ENCODE measurements around the gene TEX11.
A peak's percentile ranks its signal among the peaks of the same experiment; 100 is the strongest.
"Not testable (repeated sequence)": the region's sequence is repeated elsewhere in the genome, so short reads cannot be mapped to it uniquely, and the experiment has no call there.

The TEX11 gene

DNA sequence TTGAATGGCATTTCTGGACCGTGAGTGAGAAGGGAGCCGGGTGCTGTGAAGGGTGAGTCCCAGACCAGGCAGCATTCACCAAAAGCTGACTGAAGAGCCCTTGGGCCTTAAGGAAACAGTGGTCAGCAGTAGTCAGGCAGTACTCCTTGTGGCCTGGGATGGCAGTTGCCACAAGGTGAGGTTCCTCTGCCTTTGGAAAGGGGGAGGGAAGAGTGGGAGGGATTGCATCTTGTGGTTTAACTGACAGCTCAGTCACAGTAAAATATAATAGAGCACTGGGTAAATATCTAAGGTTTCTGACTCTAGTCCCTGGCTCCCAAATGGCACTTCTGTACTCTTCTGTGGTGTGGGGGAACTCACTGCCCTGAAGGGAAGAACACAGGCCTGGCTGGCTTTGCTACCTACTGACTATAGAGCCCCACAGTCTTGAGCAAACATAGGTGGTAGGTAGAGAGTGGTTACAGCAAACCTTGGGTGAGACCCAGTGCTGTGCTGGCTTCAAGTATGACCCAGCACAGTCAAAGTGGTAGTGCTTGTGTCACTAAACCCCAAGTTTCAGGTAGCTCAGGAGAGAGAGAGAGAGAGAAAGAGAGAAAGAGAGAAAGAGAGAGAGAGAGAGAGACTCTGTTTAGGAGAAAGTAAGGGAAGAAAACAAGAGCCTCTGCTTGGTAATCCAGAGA lies 154.2 kb downstream of the TEX11 start:
- no peak for DNase-seq

DNA sequence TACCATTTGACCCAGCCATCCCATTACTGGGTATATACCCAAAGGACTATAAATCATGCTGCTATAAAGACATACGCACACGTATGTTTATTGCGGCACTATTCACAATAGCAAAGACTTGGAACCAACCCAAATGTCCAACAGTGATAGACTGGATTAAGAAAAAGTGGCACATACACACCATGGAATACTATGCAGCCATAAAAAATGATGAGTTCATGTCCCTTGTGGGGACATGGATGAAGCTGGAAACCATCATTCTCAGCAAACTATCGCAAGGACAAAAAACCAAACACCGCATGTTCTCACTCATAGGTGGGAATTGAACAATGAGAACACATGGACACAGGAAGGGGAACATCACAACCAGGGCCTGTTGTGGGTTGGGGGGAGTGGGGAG lies 174.7 kb downstream of the TEX11 start:
- not testable (repeated sequence) for DNase-seq

DNA sequence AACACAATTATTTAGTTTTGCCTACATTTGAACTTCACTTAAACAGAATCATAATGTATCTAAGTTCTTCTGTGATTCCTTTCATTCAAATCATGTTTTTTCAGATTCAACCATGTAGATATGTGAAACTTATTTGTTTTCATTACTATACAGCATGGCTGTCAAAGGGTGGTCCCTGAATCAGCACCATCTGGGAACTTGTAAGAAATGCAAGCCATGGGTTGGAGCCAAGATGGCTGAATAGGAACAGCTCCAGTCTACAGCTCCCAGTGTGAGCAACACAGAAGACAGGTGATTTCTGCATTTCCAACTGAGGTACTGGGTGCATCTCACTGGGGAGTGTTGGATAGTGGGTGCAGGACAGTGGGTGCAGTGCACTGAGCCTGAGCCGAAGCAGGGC lies 180.6 kb downstream of the TEX11 start:
- not testable (repeated sequence) for DNase-seq

DNA sequence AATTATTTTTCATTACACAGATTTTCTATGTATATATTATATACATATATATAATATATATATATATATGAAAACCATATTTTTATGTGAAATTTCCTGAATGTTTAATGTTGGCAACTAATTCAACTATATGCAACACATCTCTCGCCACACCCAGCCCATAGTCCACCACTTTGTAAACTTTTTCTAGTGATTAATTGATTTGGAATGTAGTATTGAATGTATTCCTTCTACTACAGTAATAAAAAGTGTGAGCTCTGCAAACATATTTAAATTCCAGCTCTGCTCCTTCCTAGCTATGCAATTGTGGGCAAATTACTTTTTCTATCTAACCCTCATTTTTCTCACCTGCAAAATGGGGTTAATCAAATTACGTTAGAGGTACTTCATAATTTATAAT lies 187.8 kb downstream of the TEX11 start:
- DNase-seq = no peak

DNA sequence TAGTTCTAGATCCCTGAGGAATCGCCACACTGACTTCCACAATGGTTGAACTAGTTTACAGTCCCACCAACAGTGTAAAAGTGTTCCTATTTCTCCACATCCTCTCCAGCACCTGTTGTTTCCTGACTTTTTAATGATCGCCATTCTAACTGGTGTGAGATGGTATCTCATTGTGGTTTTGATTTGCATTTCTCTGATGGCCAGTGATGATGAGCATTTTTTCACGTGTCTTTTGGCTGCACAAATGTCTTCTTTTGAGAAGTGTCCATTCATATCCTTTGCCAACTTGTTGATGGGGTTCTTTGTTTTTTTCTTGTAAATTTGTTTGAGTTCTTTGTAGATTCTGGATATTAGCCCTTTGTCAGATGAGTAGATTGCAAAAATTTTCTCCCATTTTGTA lies 197.2 kb downstream of the TEX11 start:
- DNase-seq = not testable (repeated sequence)

DNA sequence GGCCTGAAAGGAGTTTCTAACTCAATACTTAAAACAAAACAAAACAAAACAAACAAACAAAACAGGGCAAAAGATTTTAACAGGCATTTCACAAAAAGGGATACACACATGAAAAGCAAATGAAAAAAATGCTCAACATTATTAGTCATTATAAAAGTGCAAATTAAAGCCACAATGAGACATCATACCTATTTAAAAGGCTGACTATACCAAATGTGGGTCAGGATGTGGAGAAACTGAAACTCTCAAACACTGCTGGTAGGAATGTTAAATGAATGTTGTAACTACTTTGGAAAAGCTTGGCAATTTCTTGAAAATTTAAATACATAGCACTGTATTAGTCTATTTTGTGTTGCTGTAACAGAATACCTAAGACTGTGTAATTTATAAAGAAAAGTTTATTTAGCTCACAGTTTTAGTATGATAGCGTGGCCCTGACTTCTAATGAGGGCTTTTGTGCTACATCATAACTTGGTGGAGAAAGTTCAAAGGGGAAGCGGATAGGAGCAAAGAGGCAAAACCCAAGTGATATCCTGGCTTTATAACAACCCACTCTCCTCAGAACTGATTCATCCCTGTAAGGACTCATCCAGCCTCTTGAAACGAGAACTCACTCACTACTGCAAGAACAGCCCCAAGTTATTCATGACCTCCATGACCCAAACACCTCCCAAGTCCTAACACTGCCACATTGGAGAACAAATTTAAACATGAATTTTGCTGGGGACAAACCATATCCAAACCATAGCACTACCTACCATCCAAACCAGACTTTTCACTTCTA lies 214.0 kb downstream of the TEX11 start:
- no peak for DNase-seq

DNA sequence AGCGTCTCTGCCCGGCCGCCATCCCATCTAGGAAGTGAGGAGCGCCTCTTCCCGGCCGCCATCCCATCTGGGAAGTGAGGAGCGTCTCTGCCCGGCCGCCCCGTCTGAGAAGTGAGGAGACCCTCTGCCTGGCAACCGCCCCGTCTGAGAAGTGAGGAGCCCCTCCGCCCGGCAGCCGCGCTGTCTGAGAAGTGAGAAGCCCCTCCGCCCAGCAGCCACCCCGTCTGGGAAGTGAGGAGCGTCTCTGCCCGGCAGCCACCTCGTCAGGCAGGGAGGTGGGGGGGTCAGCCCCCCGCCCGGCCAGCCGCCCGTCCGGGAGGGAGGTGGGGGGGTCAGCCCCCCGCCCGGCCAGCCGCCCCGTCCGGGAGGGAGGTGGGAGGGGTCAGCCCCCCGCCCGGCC lies 229.1 kb downstream of the TEX11 start:
- not testable (repeated sequence) for DNase-seq

DNA sequence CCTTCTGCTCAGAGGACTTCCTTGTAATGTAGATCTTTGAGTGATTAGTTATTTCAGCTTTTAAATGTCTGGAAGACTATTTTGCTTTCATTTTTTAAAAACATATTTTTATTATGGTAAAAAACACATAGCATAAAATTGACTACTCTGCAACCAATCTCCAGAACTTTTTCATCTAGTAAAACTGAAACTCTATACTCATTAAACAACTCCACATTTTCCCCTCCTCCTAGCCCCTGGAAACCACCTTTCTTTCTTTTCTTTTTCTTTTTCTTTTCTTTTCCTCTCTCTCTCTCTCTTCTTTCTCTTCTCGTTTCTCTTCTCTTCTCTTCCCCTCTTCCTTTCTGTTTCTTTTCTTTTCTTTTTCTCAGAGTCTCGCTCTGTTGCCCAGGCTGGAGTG lies 233.2 kb downstream of the TEX11 start:
- no peak for DNase-seq

DNA sequence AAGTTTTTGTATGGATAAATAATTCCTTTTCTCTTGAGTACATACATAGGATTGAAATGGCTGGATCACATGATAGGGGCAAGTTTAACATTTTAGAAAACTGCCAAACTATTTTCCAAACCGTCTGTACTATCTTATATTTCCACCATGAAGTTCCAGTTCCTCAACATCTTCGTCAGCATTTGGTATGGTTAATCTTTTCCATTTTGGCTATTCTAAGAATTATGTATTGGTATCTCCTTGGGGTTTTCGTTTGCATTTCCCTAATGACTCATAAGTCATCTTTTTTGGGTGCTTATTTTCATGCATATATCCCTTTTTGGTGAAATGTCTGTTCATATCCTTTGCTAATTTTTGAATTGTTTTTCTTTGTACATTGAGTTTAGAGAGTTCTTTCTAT lies 236.2 kb downstream of the TEX11 start:
- DNase-seq = no peak

DNA sequence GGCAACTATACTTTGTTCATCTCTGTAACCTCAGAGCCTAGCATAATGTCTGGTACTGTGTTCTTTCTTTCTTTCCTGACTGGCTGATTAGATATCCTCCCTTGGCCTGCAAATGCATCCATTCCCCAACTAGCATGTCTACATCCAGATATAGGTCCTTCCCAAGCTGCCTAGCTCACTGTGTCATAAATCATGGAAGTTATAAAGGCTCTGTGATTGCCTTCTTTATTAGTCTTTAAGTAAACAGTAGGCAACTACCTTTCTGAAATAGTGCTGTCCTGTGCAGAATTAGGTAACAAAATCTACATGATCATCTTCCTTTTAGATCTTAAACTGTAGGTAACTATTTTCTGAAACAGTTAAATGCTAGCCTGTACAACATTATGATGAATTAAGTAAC lies 239.4 kb downstream of the TEX11 start:
- no peak for DNase-seq

DNA sequence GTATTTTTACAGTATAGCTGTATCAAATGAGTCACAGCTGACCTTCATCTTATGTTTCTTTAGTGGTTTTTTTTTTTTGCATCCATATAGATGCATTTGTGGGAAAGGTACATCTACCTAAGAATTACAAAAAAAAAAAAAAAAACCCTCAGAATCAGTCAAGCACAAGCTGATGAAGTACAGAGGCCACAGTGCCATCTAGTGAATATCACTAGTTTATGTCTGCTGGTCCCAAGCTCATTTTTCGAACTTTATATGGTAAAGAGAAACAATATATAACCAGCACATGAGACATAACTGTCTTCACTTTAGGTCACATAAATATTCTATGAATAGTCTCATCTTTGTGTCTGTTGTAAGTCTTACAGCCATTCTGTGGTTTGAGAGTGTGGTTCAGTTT lies 243.8 kb downstream of the TEX11 start:
- peak; percentile 13 for DNase-seq

DNA sequence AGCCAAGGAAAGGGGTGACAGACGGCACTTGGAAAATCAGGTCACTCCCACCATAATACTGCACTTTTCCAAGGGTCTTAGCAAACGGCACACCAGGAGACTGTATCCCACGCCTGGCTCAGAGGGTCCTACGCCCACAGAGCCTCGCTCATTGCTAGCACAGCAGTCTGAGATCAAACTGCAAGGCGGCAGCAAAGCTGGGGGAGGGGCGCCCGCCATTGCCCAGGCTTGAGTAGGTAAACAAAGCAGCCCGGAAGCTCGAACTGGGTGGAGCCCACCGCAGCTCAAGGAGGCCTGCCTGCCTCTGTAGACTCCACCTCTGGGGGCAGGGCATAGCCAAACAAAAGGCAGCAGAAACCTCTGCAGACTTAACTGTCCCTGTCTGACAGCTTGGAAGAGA lies 247.4 kb downstream of the TEX11 start:
- DNase-seq = not testable (repeated sequence)

DNA sequence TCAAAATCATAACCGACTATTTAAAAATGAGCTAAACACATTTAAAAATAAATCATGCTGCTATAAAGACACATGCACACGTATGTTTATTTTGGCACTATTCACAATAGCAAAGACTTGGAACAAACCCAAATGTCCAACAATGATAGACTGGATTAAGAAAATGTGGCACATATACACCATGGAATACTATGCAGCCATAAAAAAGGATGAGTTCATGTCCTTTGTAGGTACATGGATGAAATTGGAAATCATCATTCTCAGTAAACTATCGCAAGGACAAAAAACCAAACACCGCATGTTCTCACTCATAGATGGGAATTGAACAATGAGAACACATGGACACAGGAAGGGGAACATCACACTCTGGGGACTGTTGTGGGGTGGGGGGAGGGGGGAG lies 251.0 kb downstream of the TEX11 start:
- DNase-seq = not testable (repeated sequence)

DNA sequence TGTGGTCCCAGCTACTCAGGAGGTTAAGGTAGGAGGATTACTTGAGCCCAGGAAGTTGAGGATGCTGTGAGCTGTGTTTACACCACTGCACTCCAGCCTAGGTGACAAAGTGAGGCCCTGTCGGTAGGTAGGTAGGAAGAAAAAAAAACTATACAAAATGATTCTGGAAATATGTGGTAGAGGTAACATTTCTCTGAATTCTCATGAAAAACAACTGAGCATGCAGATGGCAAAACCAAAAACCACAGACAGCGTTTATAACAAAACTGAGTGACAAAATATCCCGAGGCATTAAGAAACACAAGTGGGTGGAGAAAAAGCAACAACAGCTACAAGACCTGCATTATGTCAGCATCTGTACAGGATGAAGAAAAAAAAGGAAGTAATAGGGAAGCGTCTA lies 252.2 kb downstream of the TEX11 start:
- DNase-seq = no peak

DNA sequence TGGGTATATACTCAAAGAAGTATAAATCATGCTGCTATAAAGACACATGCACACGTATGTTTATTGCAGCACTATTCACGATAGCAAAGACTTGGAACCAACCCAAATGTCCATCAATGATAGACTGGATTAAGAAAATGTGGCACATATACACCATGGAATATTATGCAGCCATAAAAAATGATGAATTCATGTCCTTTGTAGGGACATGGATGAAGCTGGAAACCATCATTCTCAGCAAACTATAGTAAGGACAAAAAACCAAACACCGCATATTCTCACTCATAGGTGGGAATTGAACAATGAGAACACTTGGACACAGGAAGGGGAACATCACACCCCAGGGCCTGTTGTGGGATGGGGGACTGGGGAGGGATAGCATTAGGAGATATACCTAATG lies 260.6 kb downstream of the TEX11 start:
- not testable (repeated sequence) for DNase-seq

DNA sequence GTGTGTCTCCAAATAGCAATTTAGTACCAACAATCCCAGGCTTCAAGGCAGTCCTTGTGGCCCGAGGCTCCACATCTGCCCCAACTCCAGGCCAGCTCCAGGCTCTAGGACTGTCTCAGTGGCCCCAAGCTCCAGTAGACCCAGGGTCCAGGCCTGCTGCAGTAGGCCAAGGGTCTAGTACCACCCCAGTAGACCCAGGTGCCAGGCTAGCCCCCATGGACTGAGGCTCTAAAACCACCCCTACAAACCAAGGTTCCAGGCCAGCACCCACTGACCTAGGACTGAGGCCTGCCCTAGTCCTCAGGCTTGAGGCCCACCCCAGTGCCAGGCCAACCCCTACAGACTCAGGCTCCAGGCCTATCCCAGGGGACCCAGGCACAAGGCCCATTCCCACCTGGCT lies 272.3 kb downstream of the TEX11 start:
- no peak for DNase-seq

DNA sequence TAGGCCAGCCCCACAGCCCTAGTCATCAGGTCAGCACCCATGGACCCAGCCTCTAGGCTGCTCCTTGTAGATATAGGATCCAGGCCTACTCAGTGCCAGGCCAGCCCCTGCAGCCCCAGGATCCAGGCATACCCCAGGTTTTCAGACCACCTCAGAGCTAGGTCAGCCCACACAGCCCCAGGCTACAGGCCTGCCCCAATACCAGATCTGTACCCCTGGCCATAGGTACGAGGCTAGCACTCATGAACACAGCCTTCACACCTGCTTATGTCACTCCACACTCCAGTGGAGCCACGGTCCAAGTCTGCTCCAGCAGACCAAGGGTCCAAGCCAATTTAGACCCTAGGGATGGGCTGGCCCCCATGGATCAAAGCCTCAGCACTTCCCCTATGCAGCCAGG lies 272.8 kb downstream of the TEX11 start:
- DNase-seq = no peak

DNA sequence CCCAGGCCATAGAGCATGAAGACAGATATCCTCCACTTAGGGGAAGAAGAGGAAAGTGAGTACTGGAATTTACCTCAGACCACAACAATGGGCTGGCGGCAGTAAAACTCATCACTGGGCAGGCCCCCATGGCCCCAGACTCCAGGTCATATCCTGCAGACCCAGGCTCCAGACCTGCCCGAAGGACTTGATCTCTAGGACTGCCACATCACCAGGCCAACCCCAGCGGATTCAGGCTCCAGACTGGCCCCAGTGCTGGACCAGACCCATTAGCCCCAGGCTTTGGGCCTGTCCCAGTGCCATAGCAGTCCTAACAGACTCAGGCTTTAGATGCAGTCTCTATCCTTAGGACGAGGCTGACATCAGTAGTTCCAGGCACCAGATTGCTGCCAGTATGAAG lies 273.3 kb downstream of the TEX11 start:
- DNase-seq = no peak

DNA sequence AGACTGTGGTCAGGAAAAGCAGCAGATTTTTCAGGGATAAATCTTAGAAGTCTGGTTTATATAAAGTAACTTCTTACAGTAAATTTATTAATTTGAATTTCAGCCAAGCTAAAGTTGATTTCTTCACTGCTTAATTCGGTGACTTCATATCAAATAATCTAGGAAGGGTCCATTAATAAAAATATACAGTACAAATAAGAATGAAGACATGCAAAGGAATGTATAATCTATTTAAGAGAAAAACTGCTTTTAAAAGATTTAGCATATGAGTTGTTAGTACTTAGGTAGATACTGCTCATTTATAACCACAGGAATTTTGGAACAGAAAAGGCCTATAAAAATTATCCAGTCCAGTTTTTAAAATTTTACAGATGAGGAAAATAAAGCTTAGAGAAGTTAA lies 286.8 kb downstream of the TEX11 start:
- no peak for DNase-seq

DNA sequence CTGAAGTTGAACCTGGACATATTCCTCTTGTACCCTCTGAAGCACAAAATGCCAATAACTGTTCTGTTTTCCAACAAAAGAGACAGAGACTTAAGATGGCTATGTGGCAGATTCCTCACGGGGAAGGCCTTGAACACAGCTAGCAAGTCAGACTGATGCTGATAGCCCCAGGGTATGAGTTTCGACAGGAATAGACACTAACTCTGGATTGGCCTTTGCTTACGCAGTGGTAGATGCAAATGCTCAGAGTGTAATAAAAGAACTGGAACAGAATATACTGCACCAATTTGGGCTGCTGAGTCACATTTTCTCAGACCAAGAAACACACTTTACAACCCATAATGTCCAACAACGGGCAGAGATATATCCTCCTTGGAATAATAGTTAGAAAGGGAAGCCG lies 290.0 kb downstream of the TEX11 start:
- no peak for DNase-seq

DNA sequence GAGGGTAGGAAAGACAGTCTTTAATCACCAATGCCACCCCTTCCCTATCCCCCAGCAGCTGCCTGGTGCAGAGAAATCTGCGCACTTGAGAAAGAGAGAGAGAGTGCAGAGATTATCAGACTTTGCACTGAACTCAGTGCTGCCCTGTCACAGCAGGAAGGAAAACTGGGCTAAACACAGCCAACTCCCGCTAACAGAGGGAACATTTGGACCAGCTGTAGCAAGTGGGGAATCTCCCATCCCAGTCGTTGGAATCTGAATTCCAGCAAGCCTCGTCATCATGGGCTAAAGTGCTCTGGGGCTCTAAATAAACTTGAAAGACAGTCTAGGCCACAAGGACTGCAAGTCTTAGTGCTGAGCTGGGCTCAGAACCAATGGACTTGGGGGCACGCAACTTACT lies 295.2 kb downstream of the TEX11 start:
- DNase-seq = no peak

DNA sequence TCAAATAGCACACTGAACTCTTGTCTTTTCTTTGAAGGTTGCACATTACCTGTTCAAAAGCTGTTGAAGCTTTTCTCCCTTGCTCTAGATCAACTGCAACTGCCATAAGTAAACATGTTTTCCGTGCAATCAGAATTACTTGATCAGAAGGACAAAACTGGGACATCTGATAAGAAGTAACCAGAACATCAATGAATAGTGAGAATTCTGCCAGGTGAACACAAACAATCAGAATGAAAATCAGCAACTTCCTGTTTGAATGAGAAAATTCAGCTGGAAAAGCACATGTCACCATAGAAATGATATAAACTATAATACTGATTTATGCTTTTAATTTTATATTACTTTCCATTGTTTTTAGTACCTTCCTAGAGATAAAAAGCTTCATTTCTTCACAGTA lies 303.2 kb downstream of the TEX11 start:
- DNase-seq = no peak

DNA sequence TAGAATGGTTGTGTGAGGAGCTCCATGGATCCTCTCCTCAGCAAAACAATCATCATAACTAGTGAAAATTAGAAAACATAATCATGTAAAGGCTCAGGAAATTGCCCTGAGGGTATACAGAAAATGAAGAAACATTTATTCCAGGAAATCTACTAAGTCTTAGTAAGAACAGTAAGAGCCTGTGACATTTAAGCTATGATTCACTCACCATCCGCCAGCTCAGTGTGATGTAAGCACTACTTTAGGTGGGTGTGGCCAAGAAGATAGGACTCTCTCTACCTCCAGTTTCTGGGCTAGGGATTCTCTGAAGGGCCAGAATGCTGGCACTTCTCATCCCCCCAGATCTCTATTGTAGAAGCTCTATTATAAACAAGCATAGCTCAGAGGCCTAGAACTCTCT lies 316.4 kb downstream of the TEX11 start:
- DNase-seq = peak; percentile 57

DNA sequence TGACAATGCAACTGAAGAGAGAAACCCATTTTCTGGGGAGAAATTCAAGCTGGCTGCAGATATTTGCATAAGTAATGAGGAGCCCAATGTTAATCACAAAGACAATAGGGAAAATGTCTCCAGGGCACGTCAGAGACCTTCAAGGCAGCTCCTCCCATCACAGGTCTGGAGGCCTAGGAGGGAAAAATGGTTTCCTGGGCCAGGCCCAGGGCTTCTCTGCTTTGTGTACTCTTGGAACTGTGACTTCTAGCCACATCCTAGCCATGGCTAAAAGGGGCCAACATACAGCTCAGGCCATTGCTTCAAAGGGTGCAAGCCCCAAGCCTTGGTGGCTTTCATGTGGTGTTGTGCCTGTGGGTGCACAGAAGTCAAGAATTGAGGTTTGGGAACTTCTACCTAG lies 321.4 kb downstream of the TEX11 start:
- not testable (repeated sequence) for DNase-seq

DNA sequence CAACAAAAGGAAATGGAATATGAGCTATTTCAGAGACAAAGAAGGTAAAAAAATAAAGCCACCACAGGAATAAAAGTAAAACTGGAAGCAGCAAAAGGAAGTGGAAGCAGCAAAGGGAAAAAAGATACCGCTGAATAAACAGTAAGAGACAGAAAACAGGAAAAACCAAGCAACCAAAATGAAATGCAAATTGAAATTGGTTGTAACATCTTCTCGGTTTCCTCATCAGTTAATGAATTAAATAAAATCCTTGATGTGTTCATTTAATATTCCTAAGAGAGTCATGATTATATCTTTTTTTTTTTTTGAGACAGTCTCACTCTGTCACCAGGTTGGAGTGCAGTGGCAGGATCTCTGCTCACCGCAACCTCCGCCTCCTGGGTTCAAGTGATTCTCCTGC lies 331.1 kb downstream of the TEX11 start:
- DNase-seq = no peak

All from amniotic stem cell (primary cell).